Fibroblast of pulmonary artery (primary cell): ENCODE results near the gene GDI1.
A peak's percentile ranks its signal among the peaks of the same experiment; 100 is the strongest.
"Not testable (repeated sequence)": the region's sequence is repeated elsewhere in the genome, so short reads cannot be mapped to it uniquely, and the experiment has no call there.

Source experiments
- DNase-seq: peaks from one replicate; pipeline ENCODE4 v3.0.0-alpha.2; 2010; ENCODE audit warnings: low read depth
- H3K4me3 ChIP-seq: replicated peaks from 2 replicates; pipeline ENCODE4 v1.5.1; 2011; ENCODE audit warnings: low read depth, mild to moderate bottlenecking, control low read depth, low read length, moderate library complexity
- TF ChIP-seq, protein P1 (sequence below): IDR thresholded peaks from 2 replicates; pipeline ENCODE4 v1.5.1; 2011; ENCODE audit warnings: mild to moderate bottlenecking, control low read depth, low read length, inconsistent platforms; ENCODE audit errors: missing control alignments

Gene GDI1

DNA sequence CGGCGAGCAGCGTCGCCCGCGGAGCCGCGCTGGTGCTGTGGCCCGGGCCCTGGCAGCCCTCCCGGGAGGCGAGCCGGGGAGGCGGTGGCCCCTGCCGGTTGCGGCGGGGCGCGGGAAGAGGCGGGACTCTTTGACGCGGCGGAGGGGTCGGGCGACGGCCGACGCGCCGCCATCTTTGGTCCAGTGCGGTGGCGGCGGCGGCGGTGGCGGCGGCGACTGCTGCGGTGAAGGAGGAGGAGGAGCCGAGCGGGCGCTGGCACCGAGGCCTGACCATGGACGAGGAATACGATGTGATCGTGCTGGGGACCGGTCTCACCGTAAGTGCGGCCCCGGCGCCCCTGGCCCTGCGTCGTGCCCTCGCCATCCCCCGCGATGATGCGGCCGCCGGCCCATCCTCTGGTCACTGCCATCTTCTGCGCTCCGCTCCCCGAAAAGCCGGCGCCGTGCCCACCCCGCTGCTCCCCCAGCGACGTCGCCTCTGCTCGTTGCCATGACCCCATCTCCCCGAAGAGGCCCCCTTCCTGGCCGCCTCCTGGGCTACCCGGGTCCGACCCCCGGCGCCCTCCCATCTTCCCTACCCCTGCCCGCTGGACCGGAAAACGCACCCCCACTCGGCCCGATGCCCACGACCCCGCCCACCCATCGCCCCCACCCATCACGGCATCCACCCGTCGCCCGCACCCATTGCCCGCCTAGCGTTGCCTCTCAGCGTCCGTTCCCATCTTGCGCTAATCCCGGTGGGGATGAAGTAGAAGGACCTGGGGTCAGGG, at the start of gene GDI1:
TSS of gene GDI1 (plus strand) at position 172 of the 770 bp plus-strand sequence. CDS start at position 273, 101 bp downstream.
- peak; percentile 40 for DNase-seq
- H3K4me3 ChIP-seq: peak within 1 kb of the TSS; percentile 70
- TF ChIP-seq, protein P1, sequence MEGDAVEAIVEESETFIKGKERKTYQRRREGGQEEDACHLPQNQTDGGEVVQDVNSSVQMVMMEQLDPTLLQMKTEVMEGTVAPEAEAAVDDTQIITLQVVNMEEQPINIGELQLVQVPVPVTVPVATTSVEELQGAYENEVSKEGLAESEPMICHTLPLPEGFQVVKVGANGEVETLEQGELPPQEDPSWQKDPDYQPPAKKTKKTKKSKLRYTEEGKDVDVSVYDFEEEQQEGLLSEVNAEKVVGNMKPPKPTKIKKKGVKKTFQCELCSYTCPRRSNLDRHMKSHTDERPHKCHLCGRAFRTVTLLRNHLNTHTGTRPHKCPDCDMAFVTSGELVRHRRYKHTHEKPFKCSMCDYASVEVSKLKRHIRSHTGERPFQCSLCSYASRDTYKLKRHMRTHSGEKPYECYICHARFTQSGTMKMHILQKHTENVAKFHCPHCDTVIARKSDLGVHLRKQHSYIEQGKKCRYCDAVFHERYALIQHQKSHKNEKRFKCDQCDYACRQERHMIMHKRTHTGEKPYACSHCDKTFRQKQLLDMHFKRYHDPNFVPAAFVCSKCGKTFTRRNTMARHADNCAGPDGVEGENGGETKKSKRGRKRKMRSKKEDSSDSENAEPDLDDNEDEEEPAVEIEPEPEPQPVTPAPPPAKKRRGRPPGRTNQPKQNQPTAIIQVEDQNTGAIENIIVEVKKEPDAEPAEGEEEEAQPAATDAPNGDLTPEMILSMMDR: no peak

DNA sequence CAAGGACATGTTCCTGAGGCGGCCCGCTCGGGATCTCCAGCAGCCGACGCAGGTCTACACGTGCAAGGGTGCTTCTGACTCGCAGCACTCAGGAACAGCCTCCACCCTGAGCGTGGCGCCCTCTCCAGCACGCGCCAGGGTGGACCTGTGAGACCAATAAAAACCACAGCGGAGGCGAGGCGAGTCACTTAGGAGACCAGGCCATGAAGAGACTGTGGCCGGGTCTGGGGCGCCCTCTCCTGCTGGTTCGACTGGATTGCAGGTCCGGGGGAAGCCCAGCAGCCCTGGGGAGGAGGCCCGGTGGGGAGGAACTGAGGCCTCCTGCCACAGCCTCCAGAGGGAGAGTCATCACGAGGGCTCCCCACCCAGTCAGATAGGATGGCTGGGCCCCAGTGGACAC, 48.9 kb upstream of the GDI1 start:
- not testable (repeated sequence) for DNase-seq, H3K4me3 ChIP-seq

DNA sequence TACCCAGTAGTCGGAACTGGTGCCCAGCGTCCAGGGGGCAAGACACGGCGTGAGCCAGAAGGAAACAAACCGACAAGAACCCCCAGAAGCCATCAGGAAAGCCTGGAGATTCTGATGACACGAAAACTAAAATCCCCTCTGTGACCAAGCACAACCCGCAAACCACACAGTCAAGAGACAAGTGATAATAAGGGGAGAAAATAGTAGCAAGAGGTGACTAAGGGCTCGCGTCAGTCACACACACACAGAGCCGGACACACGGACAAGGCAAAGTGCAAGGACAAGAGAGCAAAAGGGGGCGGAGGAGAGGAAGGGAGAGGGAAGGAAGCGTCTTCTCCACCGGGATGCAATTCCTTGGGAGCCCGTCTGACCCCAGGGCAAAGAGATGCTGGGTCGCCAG, 48.3 kb upstream of the GDI1 start:
- DNase-seq, H3K4me3 ChIP-seq: not testable (repeated sequence)

DNA sequence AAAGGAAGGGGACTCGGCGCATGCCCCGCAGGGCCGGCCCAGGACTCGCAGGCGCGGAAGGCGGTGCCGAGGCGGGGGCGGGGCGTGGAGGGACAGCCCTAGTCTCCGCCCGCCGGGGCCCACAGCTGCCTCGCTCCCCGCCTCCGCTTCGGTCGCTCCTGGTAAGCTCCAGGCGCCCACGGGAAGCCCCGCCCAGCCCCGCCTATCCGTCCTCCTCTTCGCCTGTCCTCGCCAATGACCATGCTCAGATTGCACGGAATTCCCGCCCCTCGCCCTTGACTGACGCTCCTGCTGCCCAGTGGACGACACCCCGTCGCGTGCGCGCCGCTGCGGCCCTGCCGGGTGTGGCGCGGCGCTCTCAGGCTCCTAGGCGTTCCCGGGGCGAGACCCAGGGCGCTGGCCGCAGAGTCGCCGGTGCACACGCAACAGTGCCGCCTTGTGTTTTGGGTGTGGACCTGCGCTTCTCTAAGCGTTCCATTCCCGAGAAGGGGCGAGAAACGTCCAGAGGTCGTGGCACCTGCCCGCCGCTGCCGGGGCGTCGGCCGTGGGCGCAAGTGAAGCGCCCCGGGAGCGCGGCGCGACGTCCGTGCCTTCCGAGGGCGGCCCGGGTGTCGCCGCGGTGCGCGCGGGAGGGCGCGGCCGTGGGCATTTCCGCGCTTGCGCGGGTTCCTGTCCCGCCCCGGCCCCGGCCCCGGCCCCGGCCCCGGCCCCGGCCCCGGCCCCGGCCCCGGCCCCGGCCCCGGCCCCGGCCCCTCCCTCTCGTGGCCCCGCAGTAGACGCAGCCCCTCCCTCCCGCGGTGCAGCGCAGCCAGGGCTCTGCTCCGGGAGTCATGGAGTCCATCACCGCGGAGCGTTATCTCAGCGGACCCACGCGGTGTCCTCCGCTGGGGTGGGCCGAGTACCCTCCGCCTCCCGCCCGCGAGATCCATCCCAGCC, 46.9 kb upstream of the GDI1 start:
- DNase-seq: not testable (repeated sequence)
- H3K4me3 ChIP-seq: peak overlapping the region; percentile 36

DNA sequence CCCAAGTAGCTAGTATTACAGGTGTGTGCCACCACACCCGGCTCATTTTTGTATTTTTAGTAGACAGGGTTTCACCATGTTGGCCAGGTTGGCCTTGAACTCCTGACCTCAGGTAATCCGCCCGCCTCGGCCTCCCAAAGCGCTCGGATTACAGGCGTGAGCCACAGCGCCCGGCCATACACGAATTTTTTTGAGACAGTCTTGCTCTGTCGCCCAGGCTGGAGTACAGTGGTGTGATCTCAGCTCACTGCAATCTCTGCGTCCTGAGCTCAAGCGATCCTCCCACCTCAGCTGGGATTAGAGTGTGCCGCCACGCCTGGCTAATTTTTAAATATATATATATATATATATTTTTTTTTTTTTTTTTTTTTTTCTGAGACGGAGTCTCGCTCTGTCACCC, 40.6 kb upstream of the GDI1 start:
- H3K4me3 ChIP-seq, DNase-seq: not testable (repeated sequence)

DNA sequence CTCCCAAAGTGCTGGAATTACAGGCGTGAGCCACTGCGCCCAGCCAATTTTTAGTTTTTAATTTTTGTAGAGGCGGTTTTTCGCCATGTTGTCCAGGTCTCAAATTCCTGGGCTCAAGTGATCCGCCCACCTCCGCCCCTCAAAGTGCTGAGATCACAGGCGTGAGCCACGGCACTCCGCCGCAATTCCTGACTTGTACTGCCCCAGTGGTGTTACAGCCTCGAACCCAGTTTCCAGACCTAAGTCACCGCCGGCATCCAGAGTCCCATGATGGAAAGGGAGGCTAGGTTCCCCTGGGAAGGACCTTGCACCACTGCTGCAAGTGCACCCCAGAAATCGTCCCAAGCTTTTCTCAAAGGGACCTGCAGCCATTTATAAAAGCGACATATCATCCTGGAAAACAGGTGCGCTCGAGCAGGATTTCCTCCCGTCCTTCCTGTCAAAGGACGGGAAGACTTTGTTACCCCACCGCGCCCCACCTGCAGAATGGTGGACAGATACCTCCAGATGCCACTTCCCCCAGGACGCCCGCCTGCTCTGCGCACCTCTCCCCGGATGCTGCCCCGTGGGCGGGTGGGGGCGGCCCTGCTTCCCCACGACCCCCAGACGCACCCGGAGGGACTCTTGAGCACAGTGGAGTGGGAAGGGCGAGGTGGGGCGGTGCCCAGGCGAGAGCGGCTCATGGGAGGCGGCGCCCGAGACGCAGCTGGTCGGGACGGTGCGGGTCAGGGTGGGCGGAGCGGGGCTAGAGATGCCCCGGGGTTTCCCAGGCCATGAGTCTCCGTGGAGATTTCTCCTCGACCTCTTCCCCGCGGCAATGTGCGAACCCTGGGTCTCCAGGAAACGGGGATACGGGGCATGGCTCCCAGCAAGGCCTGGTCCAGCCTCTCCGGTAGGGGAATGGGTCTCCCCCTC, 39.7 kb upstream of the GDI1 start:
- peak overlapping the region; percentile 91 for H3K4me3 ChIP-seq
- DNase-seq: peak; percentile 52
- TF ChIP-seq, protein P1: no peak

DNA sequence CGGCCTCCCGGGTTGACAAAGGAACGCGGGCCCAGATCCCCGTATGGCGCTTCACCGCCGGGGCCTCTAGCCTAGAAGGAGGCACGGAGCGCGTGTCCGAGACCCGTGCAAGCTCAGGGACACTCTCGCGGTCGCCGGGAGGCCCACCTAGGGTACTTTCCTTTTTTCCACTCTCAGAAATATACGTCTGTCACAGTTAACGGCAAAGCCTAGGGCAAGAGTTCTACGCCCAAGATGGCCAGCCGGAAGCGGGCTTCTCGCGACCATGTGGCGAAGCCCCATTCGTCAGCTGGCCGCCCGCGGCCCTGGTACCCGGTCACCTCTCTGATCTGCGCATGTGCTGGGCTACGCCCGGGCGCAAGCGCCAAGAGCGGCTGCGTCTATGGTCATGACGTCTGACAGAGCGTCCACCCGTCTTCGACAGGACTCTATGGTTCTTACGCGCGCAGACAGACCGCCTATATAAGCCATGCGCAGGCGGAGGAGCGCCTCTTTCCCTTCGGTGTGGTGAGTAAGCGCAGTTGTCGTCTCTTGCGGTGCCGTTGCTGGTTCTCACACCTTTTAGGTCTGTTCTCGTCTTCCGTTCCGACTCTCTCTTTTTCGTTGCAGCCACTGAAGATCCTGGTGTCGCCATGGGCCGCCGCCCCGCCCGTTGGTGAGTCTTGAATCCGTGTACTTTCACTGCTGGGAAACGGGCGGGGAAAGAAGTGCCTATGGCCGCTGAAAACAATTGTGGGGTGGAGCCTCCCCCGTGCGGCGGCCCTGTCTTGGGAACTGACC, 38.9 kb upstream of the GDI1 start, which contains the start of gene RPL10:
TSS of gene RPL10 (plus strand) at position 490 of the 780 bp plus-strand sequence. CDS start at position 633, 143 bp downstream.
- TF ChIP-seq, protein P1: no peak
- DNase-seq: peak; percentile 98
- peak within 1 kb of the TSS; percentile 91 for H3K4me3 ChIP-seq
